Measurements from ENCODE around the gene IL12RB2. TPM values are rescaled to one million over a fixed set of nuclear protein-coding genes. Genes with fewer than 3 reads are reported as not detected.

IL12RB2 gene
- total RNA-seq, 1 experiment from 2014 or later = 0.22 TPM

GRCh38 chr1:67317803-67318202 is 10.1 kb downstream of the IL12RB2 start:
- DNase-seq (ENCODE audit: low read depth, low spot score) = no peak
- no peaks in the 10 kb centered on the region for H3K4me1 ChIP-seq (ENCODE audit: control insufficient read depth in 1 of 2, insufficient read depth in 2 of 2, low read length in 2 of 2)
- intact Hi-C loops (cut with micrococcal nuclease) = no loop called here
- no TSS peak for BruUV-seq (replicated peaks)
- no peak overlapping the region for H2AFZ ChIP-seq (ENCODE audit: low read depth, low read length, poor library complexity, severe bottlenecking)
- no peak overlapping the region for H3K4me2 ChIP-seq (ENCODE audit: low read length)
- H3K36me3 ChIP-seq (ENCODE audit: control insufficient read depth in 1 of 2, insufficient read depth in 2 of 2, low read length in 2 of 2) = no peaks in the 10 kb centered on the region
- no peak for ATAC-seq
- no peaks in the 10 kb centered on the region for H3K9me2 ChIP-seq (ENCODE audit: insufficient read depth)
- ChIA-PET RAD21 (ENCODE audit: low non-redundant PET in 1 of 2, low total read pairs in 2 of 2, uncharacterized antibody in 2 of 2, unreplicated experiment in 2 of 2) (no interaction called here), POLR2A (no interaction called here), CTCF (no interaction called here)
- no peaks in the 10 kb centered on the region for H4K20me1 ChIP-seq (ENCODE audit: insufficient read depth)
- no peak for TF ChIP-seq POLR2AphosphoS5 (IDR thresholded peaks at IDR 0.05; ENCODE audit: low read depth, low read length)
- no peak for TF ChIP-seq ZNF274 (IDR thresholded peaks at IDR 0.05; ENCODE audit: low read depth, low read length)
- no peak for TF ChIP-seq CEBPB (IDR thresholded peaks at IDR 0.05; ENCODE audit: low read depth)
- no peak for TF ChIP-seq YY1 (IDR thresholded peaks at IDR 0.05; ENCODE audit: extremely low read depth, insufficient replicate concordance, low read depth, low read length)
- no peak for TF ChIP-seq ATF3 (IDR thresholded peaks at IDR 0.05)
- TF ChIP-seq EZH2 (IDR thresholded peaks at IDR 0.05) = no peak
- TF ChIP-seq ZFX (IDR thresholded peaks at IDR 0.05) = no peak
- no peak for TF ChIP-seq CTCF (IDR thresholded peaks at IDR 0.05 in 2 of 3, conservative IDR thresholded peaks at IDR 0.05 in 1 of 3; ENCODE audit: borderline replicate concordance in 1 of 3, insufficient read depth in 1 of 3, low read depth in 2 of 3, low read length in 2 of 3)
- no peak for TF ChIP-seq JUND (IDR thresholded peaks at IDR 0.05)
- TF ChIP-seq POLR2A (IDR thresholded peaks at IDR 0.05; ENCODE audit: borderline replicate concordance, extremely low read depth, insufficient read depth, insufficient read length) = no peak
- no peak for TF ChIP-seq CBX3 (IDR thresholded peaks at IDR 0.05; ENCODE audit: low read depth)
- no peak for TF ChIP-seq ELF1 (IDR thresholded peaks at IDR 0.05; ENCODE audit: borderline replicate concordance, low read depth)
- no peak for TF ChIP-seq RAD21 (IDR thresholded peaks at IDR 0.05; ENCODE audit: low read depth)
- no peak for TF ChIP-seq REST (IDR thresholded peaks at IDR 0.05; ENCODE audit: low read depth)
- no peak for TF ChIP-seq EGR1 (IDR thresholded peaks at IDR 0.05; ENCODE audit: low read depth)
- TF ChIP-seq ZBTB33 (IDR thresholded peaks at IDR 0.05; ENCODE audit: extremely low read depth, insufficient replicate concordance, low read length) = no peak
- no peak for TF ChIP-seq SRF (IDR thresholded peaks at IDR 0.05; ENCODE audit: low read depth)
- TF ChIP-seq SIN3A (IDR thresholded peaks at IDR 0.05; ENCODE audit: low read depth) = no peak
- H3K27ac ChIP-seq (ENCODE audit: low read depth, low read length) = no peak overlapping the region
- H3K9ac ChIP-seq (ENCODE audit: low read length) = no peak overlapping the region
- no peaks in the 10 kb centered on the region for H3K9me3 ChIP-seq (ENCODE audit: control insufficient read depth in 1 of 2, insufficient read depth in 1 of 2, low read depth in 1 of 2, low read length in 2 of 2)
- no peaks in the 10 kb centered on the region for H3K27me3 ChIP-seq (ENCODE audit: insufficient read depth, low read length)
- no peaks in the 10 kb centered on the region for H3K79me2 ChIP-seq (ENCODE audit: insufficient read depth, low read length)
- no peak overlapping the region for H3K4me3 ChIP-seq (replicated peaks in 1 of 2; ENCODE audit: low read depth in 1 of 2, low read length in 2 of 2)
